Stimulated activated CD4-positive, alpha-beta T cell treated with anti-CD3 and anti-CD28 coated beads, Interleukin-4, amount 100 ng/mL, for 48 hours (primary cell): ENCODE data around the gene CZIB.
"Not testable (repeated sequence)": the region's sequence is repeated elsewhere in the genome, so short reads cannot be mapped to it uniquely, and the experiment has no call there.

Source experiments
- DNase-seq, 2 donors: peaks; one replicate each; pipeline ENCODE4 v3.0.0-alpha.2; 2020; ENCODE audit warnings: low read depth in 2 of 2

CZIB gene

GRCh38 chr1:53238197-53239155 lies 18.0 kb upstream of the CZIB start, which contains the start of gene MAGOH:
TSS of gene MAGOH (minus strand) at chr1:53238518. CDS start at chr1:53238448, 70 bp downstream.
- DNase-seq: peak; percentile 91 to 95

- DNase-seq: no peak
Observed at GRCh38 chr1:53237638-53238037, 17.2 kb upstream of the CZIB start.

GRCh38 chr1:53220962-53221286 lies 490 bp upstream of the CZIB start:
- no peak for DNase-seq

- no peak for DNase-seq
Observed at GRCh38 chr1:53219711-53220110, 723 bp downstream of the CZIB start.

GRCh38 chr1:53218201-53218600 lies 2.2 kb downstream of the CZIB start:
- no peak for DNase-seq

- DNase-seq: no peak
Observed at GRCh38 chr1:53214376-53214940, 6.0 kb downstream of the CZIB start.

DNA sequence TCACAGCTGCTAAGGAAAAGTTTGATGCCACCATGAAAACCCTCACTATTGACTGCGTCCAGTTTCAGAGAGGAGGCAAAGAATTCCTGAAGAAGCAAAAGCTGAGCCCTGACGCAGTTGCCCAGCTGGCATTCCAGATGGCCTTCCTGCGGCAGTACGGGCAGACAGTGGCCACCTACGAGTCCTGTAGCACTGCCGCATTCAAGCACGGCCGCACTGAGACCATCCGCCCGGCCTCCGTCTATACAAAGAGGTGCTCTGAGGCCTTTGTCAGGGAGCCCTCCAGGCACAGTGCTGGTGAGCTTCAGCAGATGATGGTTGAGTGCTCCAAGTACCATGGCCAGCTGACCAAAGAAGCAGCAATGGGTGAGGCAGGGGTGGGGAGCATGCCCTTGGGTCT lies 9.5 kb downstream of the CZIB start:
- DNase-seq: no peak

DNA sequence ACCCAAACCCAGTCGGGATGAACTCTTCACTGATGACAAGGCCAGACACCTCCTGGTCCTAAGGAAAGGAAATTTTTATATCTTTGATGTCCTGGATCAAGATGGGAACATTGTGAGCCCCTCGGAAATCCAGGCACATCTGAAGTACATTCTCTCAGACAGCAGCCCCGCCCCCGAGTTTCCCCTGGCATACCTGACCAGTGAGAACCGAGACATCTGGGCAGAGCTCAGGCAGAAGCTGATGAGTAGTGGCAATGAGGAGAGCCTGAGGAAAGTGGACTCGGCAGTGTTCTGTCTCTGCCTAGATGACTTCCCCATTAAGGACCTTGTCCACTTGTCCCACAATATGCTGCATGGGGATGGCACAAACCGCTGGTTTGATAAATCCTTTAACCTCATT lies 10.1 kb downstream of the CZIB start:
- no peak for DNase-seq

DNA sequence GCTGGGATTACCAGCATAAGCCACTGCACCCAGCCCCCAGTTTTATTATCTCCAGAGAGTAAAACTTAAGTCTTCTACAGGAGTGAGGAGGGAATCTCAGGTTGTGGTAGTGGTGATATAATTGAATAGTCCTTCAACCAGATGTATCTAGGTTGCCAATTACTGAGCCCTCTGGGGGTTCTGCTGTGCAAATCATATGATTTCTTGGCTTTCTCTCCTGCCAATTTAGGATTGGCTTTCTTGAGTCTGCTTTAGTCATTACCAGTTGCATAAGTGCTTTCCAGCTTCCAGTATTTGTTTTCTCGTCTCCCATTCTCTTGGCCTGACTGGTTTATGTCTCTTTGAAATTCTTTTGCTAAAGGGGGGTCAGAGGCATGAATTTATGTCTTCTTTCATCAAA lies 12.7 kb downstream of the CZIB start:
- no peak for DNase-seq

DNA sequence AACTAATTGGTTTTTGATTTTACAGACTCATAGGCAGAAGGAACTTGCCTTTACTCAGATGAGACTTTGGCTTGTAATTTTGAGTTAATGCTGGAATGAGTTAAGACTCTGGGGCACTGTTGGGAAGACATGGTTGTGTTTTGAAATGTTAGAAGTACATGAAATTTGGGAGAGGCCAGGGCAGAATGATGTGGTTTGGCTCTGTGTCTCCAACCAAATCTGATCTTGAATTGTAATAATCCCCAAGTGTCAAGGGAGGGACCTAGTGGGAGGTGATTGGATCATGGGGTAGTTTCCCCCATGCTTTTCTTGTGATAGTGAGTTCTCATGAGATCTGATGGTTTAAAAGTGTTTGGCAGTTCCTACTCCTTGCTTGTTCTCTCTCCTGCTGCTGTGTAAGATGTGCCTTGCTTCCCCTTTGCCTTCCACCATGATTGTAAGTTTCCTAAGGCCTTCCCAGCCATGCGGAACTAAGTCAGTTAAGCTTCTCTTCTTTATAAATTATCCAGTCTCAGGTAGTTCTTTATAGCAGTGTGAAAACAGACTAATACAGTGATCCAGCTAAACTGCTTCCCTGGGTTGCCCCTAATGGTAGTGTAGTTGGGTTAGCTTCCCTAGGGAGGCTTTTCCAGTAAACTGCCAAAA lies 13.6 kb downstream of the CZIB start:
- DNase-seq: no peak

- not testable (repeated sequence) for DNase-seq
Observed at GRCh38 chr1:53206083-53206685, 14.2 kb downstream of the CZIB start.

GRCh38 chr1:53205496-53205895 lies 14.9 kb downstream of the CZIB start:
- not testable (repeated sequence) for DNase-seq

DNA sequence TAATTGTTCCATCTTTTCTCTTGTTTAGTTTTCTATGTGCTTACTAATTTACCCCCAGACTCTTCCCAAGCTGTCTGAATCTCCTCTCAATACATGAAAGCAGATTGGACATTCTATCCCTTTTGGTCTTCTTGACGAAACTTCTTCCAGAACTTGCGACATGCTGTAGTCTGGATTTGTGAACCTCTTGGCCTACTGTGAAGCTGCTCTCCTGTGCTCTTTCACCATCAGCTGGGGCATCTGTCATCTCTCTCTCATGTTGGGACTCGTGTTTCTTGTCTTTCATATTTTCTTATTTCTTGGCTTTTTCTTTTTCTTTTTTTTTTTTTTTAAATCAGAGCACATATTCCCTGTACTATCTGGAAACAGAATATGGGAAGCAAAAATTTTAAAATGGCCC lies 17.0 kb downstream of the CZIB start:
- DNase-seq: no peak

- no peak for DNase-seq
Observed at GRCh38 chr1:53198241-53198651, 22.2 kb downstream of the CZIB start.

DNA sequence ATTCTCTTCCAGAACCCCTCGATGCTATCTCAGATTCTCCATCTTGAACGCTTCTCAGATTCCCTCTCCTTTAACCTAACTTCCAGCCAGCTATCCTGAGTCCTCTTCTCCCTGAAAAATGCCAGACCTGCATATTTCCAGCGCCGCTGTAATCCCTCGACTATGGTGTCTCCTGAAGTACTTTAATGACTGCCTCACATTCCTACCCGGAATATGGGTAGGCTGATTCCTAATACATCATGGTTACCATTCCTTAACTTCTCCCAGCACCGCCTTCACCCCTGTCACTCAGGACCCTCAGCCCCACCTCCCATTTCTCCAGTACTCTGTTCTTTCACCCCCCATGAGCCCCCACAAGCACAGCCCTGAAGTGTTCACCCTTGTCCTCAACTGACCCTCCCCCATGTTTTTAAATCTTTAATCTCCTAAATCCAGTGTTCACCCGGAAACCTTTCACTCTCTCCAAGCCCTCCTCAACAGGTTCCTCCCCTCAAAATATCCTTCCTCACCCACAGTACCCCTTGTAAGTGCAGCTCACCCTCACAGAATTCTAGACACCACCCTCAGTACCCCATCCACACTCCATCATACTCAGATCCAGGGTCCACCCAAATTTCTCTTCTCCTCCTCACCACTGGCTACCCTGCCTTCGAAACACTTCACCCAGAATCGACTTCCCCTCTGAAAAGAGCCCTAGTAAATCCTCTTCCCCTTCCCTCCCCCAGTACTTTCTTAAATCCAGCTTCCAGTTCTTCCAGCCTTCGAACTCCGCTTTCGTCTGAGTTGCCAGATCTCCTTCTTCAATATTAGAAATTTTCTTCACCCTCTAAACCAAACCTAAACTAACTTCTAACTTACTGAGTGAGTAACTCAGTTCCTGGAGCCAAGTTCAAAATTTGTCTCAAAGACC lies 22.9 kb downstream of the CZIB start:
- no peak for DNase-seq

GRCh38 chr1:53196485-53197290 lies 23.7 kb downstream of the CZIB start, which contains the start of gene CPT2:
TSS of gene CPT2 (plus strand) at chr1:53196824. CDS start at chr1:53196944, 120 bp downstream.
- DNase-seq: peak; percentile 83 to 92

GRCh38 chr1:53196017-53196484 lies 24.4 kb downstream of the CZIB start:
- DNase-seq: no peak

DNA sequence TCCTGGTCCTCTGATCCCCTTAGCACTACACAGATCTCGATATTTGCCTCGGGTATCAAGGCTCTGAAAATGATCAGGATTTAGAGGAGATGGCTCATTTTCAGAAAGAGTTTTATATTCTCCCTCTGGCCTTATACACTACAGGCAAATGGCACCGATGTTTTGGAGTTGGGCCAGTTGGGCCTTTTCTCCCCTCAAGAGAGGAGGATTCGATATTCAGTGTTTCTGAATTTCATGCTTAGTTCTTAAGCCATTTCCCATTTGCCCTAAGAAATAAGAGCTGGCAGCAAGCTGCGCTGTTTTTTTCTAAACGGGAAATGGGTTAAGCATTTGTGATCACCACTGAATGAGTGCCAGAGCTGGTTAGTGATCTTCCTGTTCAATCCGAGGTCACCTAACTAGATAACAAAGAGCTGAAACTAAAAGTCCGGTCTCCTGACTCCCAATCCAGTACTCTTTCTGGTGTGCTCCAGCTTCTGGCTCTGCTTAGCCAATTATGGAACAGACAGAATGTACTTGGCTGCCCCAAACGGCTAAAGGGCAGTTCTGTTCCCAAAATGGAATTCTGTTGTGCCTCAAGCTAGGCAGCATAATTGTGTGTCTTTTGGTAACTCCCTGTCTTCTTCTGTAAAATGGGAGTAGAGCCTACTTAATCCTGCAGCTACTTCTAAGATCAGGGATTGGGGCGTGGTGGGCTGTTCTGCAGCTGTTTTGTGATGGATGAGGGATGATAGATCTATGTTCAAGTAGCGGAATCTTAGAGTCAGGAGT lies 25.0 kb downstream of the CZIB start:
- DNase-seq: no peak

- DNase-seq: no peak
Observed at GRCh38 chr1:53190210-53190611, 30.2 kb downstream of the CZIB start.
